PFSK-1 (cell line): ENCODE measurements around the gene CHST7.

Experiments used
- POLR2AphosphoS5 ChIP-seq: IDR thresholded peaks from 2 replicates; pipeline ENCODE4 v1.6.1; 2012; ENCODE audit warnings: low read depth, mild to moderate bottlenecking, control low read depth, low read length, moderate library complexity
- REST ChIP-seq, 2 experiments: IDR thresholded peaks; 2 replicates each; pipeline versions ENCODE4 v1.6.1 to v1.8.0; 2011 to 2012; ENCODE audit warnings: low read depth in 2 of 2, low read length in 2 of 2, control low read depth in 1 of 2, inconsistent platforms in 1 of 2, mild to moderate bottlenecking in 1 of 2, moderate library complexity in 1 of 2; ENCODE audit not compliant: insufficient read depth in 1 of 2
- SIN3A ChIP-seq: IDR thresholded peaks from 2 replicates; pipeline ENCODE4 v1.6.1; 2012; ENCODE audit warnings: mild to moderate bottlenecking, low read length, moderate library complexity, borderline replicate concordance; ENCODE audit not compliant: insufficient read depth

- TF ChIP-seq REST (IDR thresholded peaks at IDR 0.05; ENCODE audit: insufficient read depth in 1 of 2, low read depth in 2 of 2, low read length in 2 of 2), result no peak
- no peak for TF ChIP-seq POLR2AphosphoS5
- TF ChIP-seq SIN3A, result no peak
Observed at GRCh38 chrX:46637938-46638337, 64.4 kb downstream of the CHST7 start.
